Measurements from ENCODE around the gene HOMER3. TPM values are rescaled to one million over a fixed set of nuclear protein-coding genes. Genes with fewer than 3 reads are reported as not detected.
"Not testable (repeated sequence)": the region's sequence is repeated elsewhere in the genome, so short reads cannot be mapped to it uniquely, and the experiment has no call there.

HOMER3 gene
- total RNA-seq, 4 donors from 2014 or later: 16.6 to 47.8 (median 40.6) TPM

GRCh38 chr19:18903156-18904037, 37.6 kb downstream of the HOMER3 start:
- no peak for DNase-seq (ENCODE audit: low spot score)
- TF ChIP-seq, protein P1, sequence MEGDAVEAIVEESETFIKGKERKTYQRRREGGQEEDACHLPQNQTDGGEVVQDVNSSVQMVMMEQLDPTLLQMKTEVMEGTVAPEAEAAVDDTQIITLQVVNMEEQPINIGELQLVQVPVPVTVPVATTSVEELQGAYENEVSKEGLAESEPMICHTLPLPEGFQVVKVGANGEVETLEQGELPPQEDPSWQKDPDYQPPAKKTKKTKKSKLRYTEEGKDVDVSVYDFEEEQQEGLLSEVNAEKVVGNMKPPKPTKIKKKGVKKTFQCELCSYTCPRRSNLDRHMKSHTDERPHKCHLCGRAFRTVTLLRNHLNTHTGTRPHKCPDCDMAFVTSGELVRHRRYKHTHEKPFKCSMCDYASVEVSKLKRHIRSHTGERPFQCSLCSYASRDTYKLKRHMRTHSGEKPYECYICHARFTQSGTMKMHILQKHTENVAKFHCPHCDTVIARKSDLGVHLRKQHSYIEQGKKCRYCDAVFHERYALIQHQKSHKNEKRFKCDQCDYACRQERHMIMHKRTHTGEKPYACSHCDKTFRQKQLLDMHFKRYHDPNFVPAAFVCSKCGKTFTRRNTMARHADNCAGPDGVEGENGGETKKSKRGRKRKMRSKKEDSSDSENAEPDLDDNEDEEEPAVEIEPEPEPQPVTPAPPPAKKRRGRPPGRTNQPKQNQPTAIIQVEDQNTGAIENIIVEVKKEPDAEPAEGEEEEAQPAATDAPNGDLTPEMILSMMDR (IDR thresholded peaks at IDR 0.05): no peak
- no peak for ATAC-seq (ENCODE audit: low FRiP score)

GRCh38 chr19:18902519-18902918, 38.5 kb downstream of the HOMER3 start:
- not testable (repeated sequence) for DNase-seq (ENCODE audit: low spot score); ATAC-seq (ENCODE audit: low FRiP score)

DNA sequence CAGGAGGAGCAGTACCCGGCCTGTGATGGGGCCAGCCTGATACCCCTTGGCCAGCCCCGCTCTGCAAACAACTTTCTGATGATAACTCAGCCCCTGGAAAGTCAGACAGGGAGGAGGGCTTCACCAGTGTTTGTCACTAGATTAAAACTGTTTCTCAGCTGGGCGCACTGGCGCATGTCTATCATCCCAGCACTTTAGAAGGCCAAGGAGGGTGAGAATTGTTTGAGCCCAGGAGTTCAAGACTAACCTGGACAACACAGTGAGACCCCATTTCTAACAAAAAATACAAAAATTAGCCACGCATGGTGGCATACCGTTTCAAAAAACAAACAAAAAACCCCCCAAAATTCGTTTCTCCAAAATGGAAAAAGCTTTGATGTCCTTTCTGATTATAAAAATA, 39.5 kb downstream of the HOMER3 start:
- no peak for DNase-seq (ENCODE audit: low spot score)
- TF ChIP-seq, protein P1 (IDR thresholded peaks at IDR 0.05): no peak
- ATAC-seq (ENCODE audit: low FRiP score): no peak

DNA sequence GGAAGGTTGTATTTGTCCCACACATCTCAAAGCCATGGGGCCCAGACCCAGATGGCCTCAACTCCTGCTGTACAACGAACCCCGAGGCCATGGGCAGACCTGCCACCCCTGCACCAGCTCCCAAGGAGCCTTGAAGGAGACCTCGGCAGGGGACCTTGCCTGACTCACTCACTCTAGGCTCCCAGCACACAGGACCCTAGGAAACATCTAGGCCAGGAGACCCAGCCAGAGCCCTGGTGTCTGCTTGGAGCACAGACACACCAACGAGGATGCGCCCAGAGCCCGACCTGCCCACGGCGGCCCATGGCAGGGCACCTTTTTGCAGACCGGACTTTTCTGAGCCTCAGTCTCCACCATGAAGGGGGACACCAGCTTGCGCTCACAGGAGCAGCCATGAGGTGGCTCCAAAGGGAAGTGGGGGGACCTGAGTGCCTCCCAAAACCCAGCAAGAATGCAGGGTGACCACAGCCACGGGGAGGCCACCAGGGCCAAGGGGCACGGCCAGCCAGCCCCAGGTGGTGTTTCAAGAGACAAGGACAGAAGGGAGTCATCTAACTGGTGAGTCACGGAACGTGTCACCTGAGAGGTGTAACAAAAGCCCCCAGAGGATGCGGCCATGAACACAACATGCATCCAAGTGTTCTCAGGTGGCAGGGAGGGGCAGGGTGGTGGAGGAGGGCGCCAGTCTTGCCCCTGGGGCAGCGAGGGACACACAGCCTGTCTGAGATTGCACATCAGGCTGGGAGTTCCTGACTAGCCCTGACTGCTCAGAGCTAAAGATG, 40.1 kb downstream of the HOMER3 start:
- DNase-seq (ENCODE audit: low spot score) (no peak), ATAC-seq (ENCODE audit: low FRiP score) (no peak)
- TF ChIP-seq, protein P1 (IDR thresholded peaks at IDR 0.05): no peak

DNA sequence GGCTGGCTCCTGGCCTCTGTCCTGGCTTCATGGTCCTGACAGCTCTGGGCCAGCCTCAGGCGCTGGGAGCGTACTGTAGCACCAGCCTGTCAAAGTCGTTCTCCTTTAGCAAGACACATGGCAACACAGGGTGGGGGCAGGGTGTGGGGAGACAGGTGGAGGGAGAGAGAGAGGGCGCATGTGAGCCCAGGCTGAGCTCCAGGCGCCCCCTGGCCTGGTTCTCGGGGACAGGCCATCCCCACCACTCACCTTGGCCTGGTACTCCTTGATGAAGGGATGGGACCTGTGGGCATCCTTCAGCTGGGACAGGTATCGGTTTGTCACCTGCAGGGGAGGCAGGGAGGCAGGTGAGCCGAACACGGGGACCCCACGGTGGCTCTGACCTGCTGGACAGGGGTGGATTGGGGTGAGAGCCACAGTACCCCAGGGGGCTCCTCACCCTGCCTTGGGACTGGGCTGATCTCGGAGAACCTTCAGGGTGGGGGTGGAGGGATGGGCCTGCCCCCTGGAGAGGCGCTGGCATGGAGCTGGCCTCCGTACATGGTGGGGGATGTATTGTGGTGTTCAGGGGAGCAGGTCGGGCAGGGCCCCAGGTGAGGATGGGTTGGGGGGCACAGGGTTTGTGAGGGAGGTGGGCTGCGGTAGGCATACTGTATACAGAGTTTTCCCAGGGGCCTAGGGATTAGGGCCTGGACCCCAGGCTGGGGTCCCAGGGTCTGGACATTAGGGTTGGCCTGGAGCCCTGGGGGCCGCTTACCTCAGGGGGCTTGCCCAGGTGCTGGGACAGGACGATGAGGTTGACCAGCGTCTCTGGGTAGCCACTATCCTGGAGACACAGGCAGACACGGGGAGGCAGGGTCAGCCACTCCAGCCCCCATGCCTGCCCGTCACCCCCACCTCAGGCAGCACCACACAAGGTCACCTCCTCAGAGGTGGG, 41.1 kb downstream of the HOMER3 start:
- no peak for DNase-seq (ENCODE audit: low spot score)
- TF ChIP-seq, protein P1 (IDR thresholded peaks at IDR 0.05): no peak
- ATAC-seq (ENCODE audit: low FRiP score): no peak

GRCh38 chr19:18898607-18899408, 42.2 kb downstream of the HOMER3 start:
- DNase-seq (ENCODE audit: low spot score) (no peak), ATAC-seq (ENCODE audit: low FRiP score) (no peak)
- TF ChIP-seq, protein P1 (IDR thresholded peaks at IDR 0.05): no peak
